Keratinocyte (primary cell): Measurements from ENCODE around the gene PLS3. TPM values are rescaled to one million over a fixed set of nuclear protein-coding genes. Genes with fewer than 3 reads are reported as not detected.

Experiments used
- DNase-seq: peaks from one replicate; pipeline ENCODE4 v3.0.0-alpha.2; 2011; ENCODE audit warnings: low read depth, missing footprints, low spot score
- FAIRE-seq: peaks from 2 replicates; lab custom pipeline; 2011; peaks lifted over from hg19 to GRCh38; lab: Jason Lieb, UNC
- H2AFZ ChIP-seq: 2 replicates; pipeline ENCODE4 v1.6.0; 2012; ENCODE audit warnings: low read length, control low read depth, inconsistent platforms; ENCODE audit not compliant: control insufficient read depth
- H3K27ac ChIP-seq: 2 replicates; pipeline ENCODE4 v1.5.1; 2011; ENCODE audit warnings: low read length; ENCODE audit not compliant: control insufficient read depth, insufficient read depth
- H3K27me3 ChIP-seq: 3 replicates; pipeline ENCODE4 v1.6.0; 2011; ENCODE audit warnings: low read length; ENCODE audit not compliant: control insufficient read depth, insufficient read depth; ENCODE audit errors: extremely low read depth
- H3K36me3 ChIP-seq, 2 experiments: 2 replicates in 1 of 2; 3 replicates in 1 of 2; pipeline ENCODE4 v1.5.1; 2011; ENCODE audit warnings: low read length in 2 of 2, mild to moderate bottlenecking in 1 of 2; ENCODE audit not compliant: control insufficient read depth in 2 of 2, insufficient read depth in 2 of 2; ENCODE audit errors: extremely low read depth in 1 of 2
- H3K4me1 ChIP-seq: 3 replicates; pipeline ENCODE4 v1.5.1; 2011; ENCODE audit warnings: low read length; ENCODE audit not compliant: control insufficient read depth, insufficient read depth; ENCODE audit errors: extremely low read depth
- H3K4me2 ChIP-seq: 3 replicates; pipeline ENCODE4 v1.6.0; 2011; ENCODE audit warnings: low read depth, low read length; ENCODE audit not compliant: control insufficient read depth, insufficient read depth; ENCODE audit errors: extremely low read depth
- H3K4me3 ChIP-seq, 3 experiments: fragments of 200-600 bp in 1 of 3; sonication (generic) in 1 of 3; 2 replicates in 2 of 3; 3 replicates in 1 of 3; pipeline ENCODE4 v1.5.1; 2011 to 2016; ENCODE audit warnings: low read length in 3 of 3, mild to moderate bottlenecking in 3 of 3, control low read depth in 2 of 3, inconsistent platforms in 1 of 3, low read depth in 1 of 3, mixed read lengths in 1 of 3, mixed run types in 1 of 3, moderate library complexity in 1 of 3; ENCODE audit not compliant: control insufficient read depth in 2 of 3, insufficient read depth in 2 of 3; ENCODE audit errors: extremely low read depth in 1 of 3
- H3K79me2 ChIP-seq: 2 replicates; pipeline ENCODE4 v1.6.0; 2012; ENCODE audit warnings: low read length; ENCODE audit not compliant: control insufficient read depth, insufficient read depth
- H3K9ac ChIP-seq: 3 replicates; pipeline ENCODE4 v1.6.0; 2011; ENCODE audit warnings: low read length; ENCODE audit not compliant: control insufficient read depth, insufficient read depth; ENCODE audit errors: extremely low read depth
- H3K9me1 ChIP-seq: 3 replicates; pipeline ENCODE4 v1.6.0; 2011; ENCODE audit warnings: low read length; ENCODE audit not compliant: control insufficient read depth, insufficient read depth; ENCODE audit errors: extremely low read depth
- H3K9me3 ChIP-seq: 2 replicates; pipeline ENCODE4 v1.5.1; 2012; ENCODE audit warnings: low read depth, low read length; ENCODE audit not compliant: control insufficient read depth
- H4K20me1 ChIP-seq: 3 replicates; pipeline ENCODE4 v1.6.0; 2011; ENCODE audit warnings: low read length; ENCODE audit not compliant: control insufficient read depth, insufficient read depth; ENCODE audit errors: extremely low read depth
- CTCF ChIP-seq, 3 experiments: IDR thresholded peaks in 1 of 3; conservative IDR thresholded peaks in 1 of 3; optimal IDR thresholded peaks in 1 of 3; 2 replicates in 2 of 3; 3 replicates in 1 of 3; pipeline versions ENCODE3 to v1.5.1; 2011; ENCODE audit warnings: low read length in 3 of 3, mild to moderate bottlenecking in 3 of 3, moderate library complexity in 2 of 3, control low read depth in 1 of 3, inconsistent platforms in 1 of 3; ENCODE audit not compliant: insufficient read depth in 2 of 3; ENCODE audit errors: extremely low read depth in 1 of 3
- EZH2 ChIP-seq: IDR thresholded peaks from one replicate; pipeline ENCODE4 v1.6.1; 2012; ENCODE audit warnings: inconsistent platforms, mild to moderate bottlenecking, low read length, moderate library complexity
- dilution Hi-C: fragments of 300-500 bp; cut with MboI; formaldehyde crosslinking; loops from one replicate; pipeline ENCODE4 v1.7.0; 2020; ENCODE audit warnings: low sequenced_read_pairs; ENCODE audit not compliant: extremely low pct_ligation_motif_present
- polyA plus RNA-seq, 5 experiments: library from polyadenylated mRNA; depleted of rRNA in 3 of 5; stranded (reverse) in 3 of 5; stranded (forward) in 1 of 5; unstranded in 1 of 5; fragments of >200 nt; gene quantifications; 1 replicate in 1 of 5; 2 replicates in 3 of 5; 3 replicates in 1 of 5; pipeline versions ENCODE4 v1.2.1 to v1.2.3, GENCODE V29; 2011 to 2012; ENCODE audit warnings: missing spikeins in 2 of 5, low read depth in 1 of 5, low replicate concordance in 1 of 5

Gene PLS3
- polyA plus RNA-seq, 1 donor (not counting 4 experiments of a cell fraction or from before 2014, with no cell fraction given): 457 TPM

GRCh38 chrX:115549008-115549407 lies 12.0 kb upstream of the PLS3 start:
- Histone ChIP-seq H3K36me3 (no peaks in the 10 kb centered on the region), H3K27ac (no peak overlapping the region), H3K79me2 (no peaks in the 10 kb centered on the region), H3K4me2 (no peak overlapping the region), H3K4me3 (no peak overlapping the region), H3K27me3 (no peaks in the 10 kb centered on the region), H3K4me1 (no peaks in the 10 kb centered on the region), H4K20me1 (no peaks in the 10 kb centered on the region), H2AFZ (no peak overlapping the region), H3K9me1 (no peaks in the 10 kb centered on the region), H3K9me3 (no peaks in the 10 kb centered on the region), H3K9ac (no peak overlapping the region)
- no peak for DNase-seq
- no peak for FAIRE-seq
- no peak for TF ChIP-seq CTCF (optimal IDR thresholded peaks at IDR 0.05 in 1 of 3, IDR thresholded peaks at IDR 0.05 in 1 of 3, conservative IDR thresholded peaks at IDR 0.05 in 1 of 3; ENCODE audit: extremely low read depth in 1 of 3, insufficient read depth in 2 of 3, low read length in 3 of 3)
- no peak for TF ChIP-seq EZH2
- dilution Hi-C loops: no loop called here

DNA sequence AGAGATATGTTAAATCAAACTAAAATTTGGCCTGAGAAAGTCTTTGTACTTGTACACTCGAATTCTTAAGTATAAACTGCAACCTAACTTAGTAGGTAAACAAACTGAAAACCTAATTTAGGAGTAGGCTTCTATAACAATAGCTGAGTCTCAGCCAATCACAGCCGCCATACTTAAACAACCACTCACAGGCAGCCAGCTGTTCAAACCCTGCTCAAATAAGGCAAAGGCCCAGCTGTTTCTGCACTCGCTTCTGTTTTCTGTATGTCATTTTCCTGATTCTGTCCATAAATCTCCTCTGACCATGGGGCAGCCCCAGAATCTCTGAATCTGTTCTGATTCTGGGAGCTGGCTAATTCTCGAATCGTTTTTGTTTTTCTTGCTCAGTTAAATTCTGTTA lies 7.8 kb upstream of the PLS3 start:
- H2AFZ ChIP-seq: no peak overlapping the region
- DNase-seq (no peak), FAIRE-seq (no peak)
- no peak overlapping the region for H3K9ac ChIP-seq
- no peaks in the 10 kb centered on the region for H4K20me1 ChIP-seq
- no peak overlapping the region for H3K27ac ChIP-seq
- H3K4me2 ChIP-seq: no peak overlapping the region
- H3K4me1 ChIP-seq: no peaks in the 10 kb centered on the region
- H3K27me3 ChIP-seq: peaks cover 7% of the 10 kb centered on the region
- dilution Hi-C loops: no loop called here
- H3K36me3 ChIP-seq: no peaks in the 10 kb centered on the region
- TF ChIP-seq EZH2: no peak
- TF ChIP-seq CTCF (optimal IDR thresholded peaks at IDR 0.05 in 1 of 3, IDR thresholded peaks at IDR 0.05 in 1 of 3, conservative IDR thresholded peaks at IDR 0.05 in 1 of 3; ENCODE audit: extremely low read depth in 1 of 3, insufficient read depth in 2 of 3, low read length in 3 of 3): no peak
- H3K4me3 ChIP-seq: no peak overlapping the region
- no peaks in the 10 kb centered on the region for H3K9me3 ChIP-seq
- H3K79me2 ChIP-seq: no peaks in the 10 kb centered on the region
- no peaks in the 10 kb centered on the region for H3K9me1 ChIP-seq
